ENCODE measurements around the gene GRIK4. TPM values are rescaled to one million over a fixed set of nuclear protein-coding genes. Genes with fewer than 3 reads are reported as not detected.

GRIK4 gene
- polyA plus RNA-seq, 1 of the 3 experiments (the other 2 are of a cell fraction) = 0.03 TPM

- TF ChIP-seq RCOR1 (IDR thresholded peaks at IDR 0.05; ENCODE audit: low read length) (peak; percentile 20; the same call in 1 of the 2 replicates), RFX5 (IDR thresholded peaks at IDR 0.05; ENCODE audit: low read length) (no peak), EP300 (IDR thresholded peaks at IDR 0.05; ENCODE audit: borderline replicate concordance in 1 of 2, low read depth in 1 of 2, low read length in 1 of 2) (peak in 1 of 2 experiments; percentile 76; a peak in 2 of 4 replicates), RXRA (IDR thresholded peaks at IDR 0.05; ENCODE audit: borderline replicate concordance, low read depth) (no peak), JUND (IDR thresholded peaks at IDR 0.05) (peak; percentile 14; the same call in 1 of the 2 replicates), IRF3 (IDR thresholded peaks at IDR 0.05; ENCODE audit: low read depth, low read length) (no peak), CHD2 (IDR thresholded peaks at IDR 0.05; ENCODE audit: low read length, partially characterized antibody) (peak; percentile 24), USF1 (IDR thresholded peaks at IDR 0.05; ENCODE audit: borderline replicate concordance, low read depth) (no peak), RAD21 (IDR thresholded peaks at IDR 0.05; ENCODE audit: low read length) (no peak; the same call in 1 of the 2 replicates), USF2 (IDR thresholded peaks at IDR 0.05; ENCODE audit: borderline replicate concordance, low read depth, low read length) (no peak), GATA2 (CRISPR knock-in tag; IDR thresholded peaks at IDR 0.05) (no peak)
Observed at GRCh38 chr11:120539667-120540369, 28.3 kb downstream of the GRIK4 start (continued).

- no peaks in the 10 kb centered on the region for H4K20me1 ChIP-seq (ENCODE audit: insufficient read depth)
- no peak overlapping the region for H3K27ac ChIP-seq (ENCODE audit: low read depth in 2 of 2, low read length in 1 of 2)
- H3K4me1 ChIP-seq (ENCODE audit: control insufficient read depth in 1 of 2, insufficient read depth in 2 of 2, low read depth in 1 of 2, low read length in 1 of 2) = peaks cover 1 to 27% of the 10 kb centered on the region in 2 experiments; a peak in 2 of 4 replicates
- H3K36me3 ChIP-seq (replicated peaks in 1 of 2; ENCODE audit: control insufficient read depth in 1 of 2, insufficient read depth in 2 of 2, low read length in 1 of 2) = no peaks in the 10 kb centered on the region
- H3K4me3 ChIP-seq (ENCODE audit: low read depth in 2 of 2, low read length in 1 of 2) = no peak overlapping the region
- H3K4me2 ChIP-seq = no peak overlapping the region
- H3F3A ChIP-seq (replicated peaks; ENCODE audit: insufficient read depth) = no peaks in the 10 kb centered on the region
- H3K9ac ChIP-seq = no peak overlapping the region
- H3K27me3 ChIP-seq (ENCODE audit: insufficient read depth) = no peaks in the 10 kb centered on the region
- no peak overlapping the region for H2AFZ ChIP-seq (ENCODE audit: low read depth)
- CTCF ChIA-PET = interaction anchor here (0.6 to 3.1 kb wide), 6 partner anchors 11 to 261 kb away, joined by 3 to 21 read pairs (median 6); partner anchors contain the start of gene GRIK4
- no peaks in the 10 kb centered on the region for H3K9me2 ChIP-seq
- DNase-seq = no peak
- 72% methylated on average over 8 of the region's 8 CpGs for WGBS (ENCODE audit: low lambda C conversion rate)
- no peak for TF ChIP-seq NFIC (IDR thresholded peaks at IDR 0.05; ENCODE audit: borderline replicate concordance)
- no peak for TF ChIP-seq FOXM1 (IDR thresholded peaks at IDR 0.05; ENCODE audit: low read depth)
- no peak for TF ChIP-seq RXRA (IDR thresholded peaks at IDR 0.05; ENCODE audit: borderline replicate concordance, low read depth)
- no peak for TF ChIP-seq REST (IDR thresholded peaks at IDR 0.05; ENCODE audit: low read depth, low read length)
- no peak for TF ChIP-seq GATA2 (CRISPR knock-in tag; IDR thresholded peaks at IDR 0.05)
- no peak for TF ChIP-seq EZH2phosphoT487 (IDR thresholded peaks at IDR 0.05; ENCODE audit: borderline replicate concordance, low read depth)
- no peak for TF ChIP-seq USF2 (IDR thresholded peaks at IDR 0.05; ENCODE audit: borderline replicate concordance, low read depth, low read length)
- POLR2A ChIA-PET = no interaction called here
- no peaks in the 10 kb centered on the region for H3K79me2 ChIP-seq (ENCODE audit: insufficient read depth)
- no peaks in the 10 kb centered on the region for H3K9me3 ChIP-seq
Observed at GRCh38 chr11:120540744-120541465, 29.4 kb downstream of the GRIK4 start.

Measured in SK-N-SH (cell line).